Hepatocyte (in vitro differentiated cells): Measurements from ENCODE around the gene NT5DC1. TPM values are rescaled to one million over a fixed set of nuclear protein-coding genes. Genes with fewer than 3 reads are reported as not detected.

Experiments used
- DNase-seq: peaks from one replicate; pipeline ENCODE4 v3.0.0-alpha.2; 2016; ENCODE audit warnings: low spot score
- H2AFZ ChIP-seq: fragments of 200-600 bp; sonication (generic); 2 replicates; pipeline ENCODE4 v1.6.0; 2016; ENCODE audit warnings: antibody characterized with exemption, mild to moderate bottlenecking
- H3K27ac ChIP-seq: fragments of 200-600 bp; sonication (generic); 2 replicates; pipeline ENCODE4 v1.5.1; 2016; ENCODE audit warnings: mild to moderate bottlenecking
- H3K27me3 ChIP-seq: fragments of 200-600 bp; sonication (generic); 2 replicates; pipeline ENCODE4 v1.6.1; 2016
- H3K36me3 ChIP-seq: fragments of 200-600 bp; sonication (generic); replicated peaks from 2 replicates; pipeline ENCODE4 v1.5.1; 2016; ENCODE audit warnings: low read depth; ENCODE audit not compliant: insufficient read depth
- H3K4me1 ChIP-seq: fragments of 200-600 bp; sonication (generic); 2 replicates; pipeline ENCODE4 v1.5.1; 2016; ENCODE audit warnings: mild to moderate bottlenecking, moderate library complexity; ENCODE audit not compliant: insufficient read depth
- H3K4me2 ChIP-seq: fragments of 200-600 bp; sonication (generic); 2 replicates; pipeline ENCODE4 v1.6.0; 2016
- H3K4me3 ChIP-seq: fragments of 200-600 bp; sonication (generic); 2 replicates; pipeline ENCODE4 v1.5.1; 2016; ENCODE audit warnings: mild to moderate bottlenecking
- H3K79me2 ChIP-seq: fragments of 200-600 bp; sonication (generic); 2 replicates; pipeline ENCODE4 v1.6.0; 2017; ENCODE audit warnings: mild to moderate bottlenecking
- H3K9me2 ChIP-seq: fragments of 200-600 bp; sonication (generic); replicated peaks from 2 replicates; pipeline ENCODE4 v1.6.0; 2017; ENCODE audit warnings: mild to moderate bottlenecking; ENCODE audit not compliant: insufficient read depth
- H3K9me3 ChIP-seq: fragments of 200-600 bp; sonication (generic); 2 replicates; pipeline ENCODE4 v1.5.1; 2016; ENCODE audit warnings: low read depth, mild to moderate bottlenecking
- H4K20me1 ChIP-seq: fragments of 200-600 bp; sonication (generic); 2 replicates; pipeline ENCODE4 v1.6.0; 2016; ENCODE audit warnings: mild to moderate bottlenecking; ENCODE audit not compliant: insufficient read depth, poor library complexity, severe bottlenecking
- EZH2 ChIP-seq: fragments of 200-600 bp; sonication (generic); IDR thresholded peaks from 2 replicates; pipeline ENCODE4 v1.6.1; 2016; ENCODE audit warnings: antibody characterized with exemption, mild to moderate bottlenecking, borderline replicate concordance
- EZH2phosphoT487 ChIP-seq: fragments of 200-600 bp; sonication (generic); IDR thresholded peaks from one replicate; pipeline ENCODE4 v1.6.1; 2018; ENCODE audit warnings: antibody characterized with exemption, mild to moderate bottlenecking, low read depth, moderate library complexity; ENCODE audit not compliant: unreplicated experiment, severe bottlenecking
- WGBS: methylation state at CpG from one replicate; pipeline ENCODE4 v1.1.6; 2016; ENCODE audit warnings: low lambda C conversion rate; ENCODE audit errors: missing lambda C conversion rate; 5-methylcytosine and 5-hydroxymethylcytosine counted together
- polyA plus RNA-seq: library from polyadenylated mRNA; unstranded; fragments of >200 nt; fragmentation: Nextera tagmentation; extraction: Ambion mirVana; gene quantifications from 2 replicates; pipeline ENCODE4 v1.2.1, GENCODE V29; 2016
- total RNA-seq: library from RNA; depleted of rRNA; stranded (reverse); fragments of >200 nt; gene quantifications from 2 replicates; pipeline ENCODE4 v1.2.3, GENCODE V29; 2014
- TF ChIP-seq, protein P1 (sequence below): fragments of 200-600 bp; sonication (generic); IDR thresholded peaks from 2 replicates; pipeline ENCODE4 v1.5.1; 2016; ENCODE audit warnings: antibody characterized with exemption, mild to moderate bottlenecking; ENCODE audit not compliant: poor library complexity

The NT5DC1 gene
- total and polyA plus RNA-seq, 2 experiments from 2014 or later: 11.4 to 27.8 TPM

DNA sequence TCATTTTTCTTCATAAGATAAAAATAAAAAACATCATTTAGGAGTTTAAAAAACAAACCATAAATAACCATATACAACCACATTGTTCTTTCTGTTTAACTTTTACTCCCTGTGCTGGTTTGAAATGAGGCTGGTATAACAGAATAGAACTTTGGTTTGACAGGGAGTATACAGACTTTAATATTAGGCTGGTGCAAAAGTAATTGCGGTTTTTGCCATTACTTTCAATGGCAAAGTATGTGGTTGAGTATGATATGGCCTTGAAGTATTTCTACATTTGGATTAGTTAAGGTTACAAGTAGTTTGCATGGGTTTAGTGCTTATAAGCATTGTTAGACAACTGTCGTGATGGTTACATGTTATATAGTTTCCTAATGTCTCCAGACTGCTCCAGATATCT, 54.2 kb downstream of the NT5DC1 start:
- Histone ChIP-seq H3K4me3 (no peak overlapping the region), H3K4me1 (no peaks in the 10 kb centered on the region), H3K27ac (no peak overlapping the region), H3K36me3 (no peaks in the 10 kb centered on the region), H3K27me3 (no peaks in the 10 kb centered on the region), H3K9me2 (no peaks in the 10 kb centered on the region), H2AFZ (no peak overlapping the region), H3K9me3 (no peaks in the 10 kb centered on the region), H4K20me1 (no peaks in the 10 kb centered on the region), H3K79me2 (no peaks in the 10 kb centered on the region), H3K4me2 (no peak overlapping the region)
- no peak for DNase-seq
- TF ChIP-seq EZH2: no peak
- no peak for TF ChIP-seq EZH2phosphoT487
- TF ChIP-seq, protein P1, sequence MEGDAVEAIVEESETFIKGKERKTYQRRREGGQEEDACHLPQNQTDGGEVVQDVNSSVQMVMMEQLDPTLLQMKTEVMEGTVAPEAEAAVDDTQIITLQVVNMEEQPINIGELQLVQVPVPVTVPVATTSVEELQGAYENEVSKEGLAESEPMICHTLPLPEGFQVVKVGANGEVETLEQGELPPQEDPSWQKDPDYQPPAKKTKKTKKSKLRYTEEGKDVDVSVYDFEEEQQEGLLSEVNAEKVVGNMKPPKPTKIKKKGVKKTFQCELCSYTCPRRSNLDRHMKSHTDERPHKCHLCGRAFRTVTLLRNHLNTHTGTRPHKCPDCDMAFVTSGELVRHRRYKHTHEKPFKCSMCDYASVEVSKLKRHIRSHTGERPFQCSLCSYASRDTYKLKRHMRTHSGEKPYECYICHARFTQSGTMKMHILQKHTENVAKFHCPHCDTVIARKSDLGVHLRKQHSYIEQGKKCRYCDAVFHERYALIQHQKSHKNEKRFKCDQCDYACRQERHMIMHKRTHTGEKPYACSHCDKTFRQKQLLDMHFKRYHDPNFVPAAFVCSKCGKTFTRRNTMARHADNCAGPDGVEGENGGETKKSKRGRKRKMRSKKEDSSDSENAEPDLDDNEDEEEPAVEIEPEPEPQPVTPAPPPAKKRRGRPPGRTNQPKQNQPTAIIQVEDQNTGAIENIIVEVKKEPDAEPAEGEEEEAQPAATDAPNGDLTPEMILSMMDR: no peak
- WGBS: 95% methylated on average over 2 of the region's 2 CpGs

DNA sequence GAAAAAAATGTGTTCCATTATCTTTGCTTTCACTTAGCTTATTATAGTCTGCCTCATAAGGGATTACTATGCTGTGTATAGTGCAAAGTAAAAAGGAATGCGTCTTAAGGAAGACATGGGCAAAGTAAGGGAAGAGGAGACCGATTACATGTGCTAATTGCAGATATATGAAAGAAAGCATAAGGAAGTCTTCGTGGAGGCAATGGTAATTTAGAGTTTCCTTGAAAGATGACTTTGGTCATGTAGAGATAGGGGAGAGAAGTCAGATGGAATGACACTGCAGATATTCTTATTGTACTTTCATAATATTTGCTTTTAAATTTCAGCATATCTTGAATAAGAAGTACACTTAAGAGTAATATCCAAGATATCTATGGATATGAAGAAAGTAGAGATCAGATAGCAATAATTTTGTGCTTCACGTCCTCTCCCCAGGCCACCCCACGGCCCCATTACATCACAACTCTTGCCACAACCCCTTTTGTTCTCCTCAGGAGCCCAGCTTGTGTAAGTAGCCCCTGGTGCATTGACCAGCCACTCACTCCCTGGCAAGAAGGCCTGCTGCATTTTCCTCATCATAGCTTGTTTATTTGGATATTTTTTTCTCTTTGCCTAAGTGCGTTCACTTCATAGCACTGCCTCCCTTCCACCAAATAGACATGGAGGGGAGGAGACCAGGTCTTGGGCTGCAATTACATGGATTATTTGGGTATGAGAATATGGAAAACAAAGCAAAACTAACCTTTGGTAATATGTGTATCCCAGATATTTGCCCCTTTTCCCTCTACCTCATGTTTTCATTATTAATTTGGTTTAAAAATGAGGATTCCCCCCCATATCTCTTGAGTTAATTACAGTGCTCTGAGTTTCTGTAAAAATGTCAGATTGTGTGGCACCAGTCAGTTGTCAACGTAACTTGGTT, 56.0 kb downstream of the NT5DC1 start:
- Histone ChIP-seq H3K27me3 (no peaks in the 10 kb centered on the region), H3K9me2 (no peaks in the 10 kb centered on the region), H3K4me2 (no peak overlapping the region), H3K4me3 (no peak overlapping the region), H3K36me3 (no peaks in the 10 kb centered on the region), H3K79me2 (no peaks in the 10 kb centered on the region), H3K27ac (no peak overlapping the region), H3K9me3 (no peaks in the 10 kb centered on the region), H2AFZ (no peak overlapping the region), H3K4me1 (no peaks in the 10 kb centered on the region), H4K20me1 (no peaks in the 10 kb centered on the region)
- no peak for DNase-seq
- 95% methylated on average over 7 of the region's 7 CpGs for WGBS
- TF ChIP-seq EZH2: no peak
- TF ChIP-seq EZH2phosphoT487: no peak
- TF ChIP-seq, protein P1: no peak

DNA sequence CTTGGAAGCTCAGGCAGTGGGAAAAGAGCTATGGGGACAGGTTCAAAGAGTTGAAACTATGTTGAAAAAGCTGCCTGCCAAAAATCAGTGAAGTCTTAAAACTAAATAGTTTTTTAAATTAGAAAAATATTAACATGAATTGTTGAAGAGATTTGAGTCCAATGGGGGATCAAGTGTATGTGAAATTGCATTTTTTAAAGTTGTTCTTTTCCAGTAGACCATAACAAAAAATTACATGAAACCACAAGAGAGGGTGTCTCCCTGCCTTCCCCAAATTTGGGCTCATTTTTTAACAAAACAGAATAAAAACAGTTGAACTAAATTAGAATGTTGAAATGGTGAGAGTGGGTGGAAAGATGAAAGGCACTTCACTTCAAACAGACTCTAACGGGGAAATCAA, 56.7 kb downstream of the NT5DC1 start:
- no peaks in the 10 kb centered on the region for H4K20me1 ChIP-seq
- no peaks in the 10 kb centered on the region for H3K27me3 ChIP-seq
- H3K4me2 ChIP-seq: no peak overlapping the region
- H2AFZ ChIP-seq: no peak overlapping the region
- H3K4me3 ChIP-seq: no peak overlapping the region
- no peaks in the 10 kb centered on the region for H3K4me1 ChIP-seq
- WGBS: 50% methylated on average over 1 of the region's 1 CpG
- TF ChIP-seq EZH2: no peak
- no peak for TF ChIP-seq EZH2phosphoT487
- no peaks in the 10 kb centered on the region for H3K9me3 ChIP-seq
- H3K27ac ChIP-seq: no peak overlapping the region
- DNase-seq: no peak
- peaks cover 3% of the 10 kb centered on the region for H3K79me2 ChIP-seq
- H3K36me3 ChIP-seq: no peaks in the 10 kb centered on the region
- no peaks in the 10 kb centered on the region for H3K9me2 ChIP-seq

DNA sequence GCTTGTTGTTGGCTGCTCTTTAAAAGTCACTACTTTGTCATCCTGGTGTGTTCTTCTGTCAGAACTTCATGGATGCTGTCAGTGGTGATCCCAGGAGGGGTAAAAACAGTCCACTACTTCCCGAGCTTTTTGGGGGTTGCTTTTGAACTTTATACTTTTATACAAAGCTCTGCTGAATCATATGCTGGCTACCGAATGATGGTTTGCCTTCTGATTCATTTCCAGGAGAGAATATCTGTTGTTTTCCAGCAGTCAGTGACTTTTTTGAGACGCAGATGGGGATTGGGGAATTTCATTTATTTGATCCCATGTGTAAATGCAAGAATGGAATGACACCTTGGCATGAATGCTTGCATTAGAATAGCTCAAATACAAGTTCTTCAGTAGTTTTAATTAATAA, 58.0 kb downstream of the NT5DC1 start:
- Histone ChIP-seq H3K36me3 (no peaks in the 10 kb centered on the region), H2AFZ (no peak overlapping the region), H3K27me3 (no peaks in the 10 kb centered on the region), H3K9me3 (no peaks in the 10 kb centered on the region), H3K4me2 (no peak overlapping the region), H3K27ac (no peak overlapping the region), H3K9me2 (no peaks in the 10 kb centered on the region), H3K4me3 (no peak overlapping the region), H3K79me2 (peaks cover 4% of the 10 kb centered on the region), H4K20me1 (no peaks in the 10 kb centered on the region), H3K4me1 (no peaks in the 10 kb centered on the region)
- no peak for TF ChIP-seq EZH2phosphoT487
- TF ChIP-seq, protein P1: no peak
- TF ChIP-seq EZH2: no peak
- DNase-seq: no peak
- 73% methylated on average over 3 of the region's 3 CpGs for WGBS
